Mesenchymal stem cell (in vitro differentiated cells and primary cell): ENCODE data around the gene FAM24B. TPM values are rescaled to one million over a fixed set of nuclear protein-coding genes. Genes with fewer than 3 reads are reported as not detected.

Experiments
- DNase-seq: peaks from one replicate; pipeline ENCODE4 v3.0.0-alpha.2; 2013
- H2AFZ ChIP-seq: one replicate; pipeline ENCODE4 v1.6.1; 2013; ENCODE audit warnings: low read depth, mild to moderate bottlenecking, control low read depth, inconsistent platforms, low read length, moderate library complexity
- H2AK5ac ChIP-seq: 2 replicates; pipeline ENCODE4 v1.6.1; 2013; ENCODE audit warnings: low read length, moderate library complexity, mild to moderate bottlenecking, inconsistent platforms; ENCODE audit not compliant: severe bottlenecking
- H2BK120ac ChIP-seq: one replicate; pipeline ENCODE4 v1.6.1; 2013; ENCODE audit warnings: low read depth, mild to moderate bottlenecking, inconsistent platforms, low read length, moderate library complexity
- H2BK12ac ChIP-seq, 2 experiments: one replicate each; pipeline ENCODE4 v1.6.1; 2013; ENCODE audit warnings: inconsistent platforms in 2 of 2, low read length in 2 of 2, mild to moderate bottlenecking in 2 of 2, moderate library complexity in 2 of 2, control low read depth in 1 of 2
- H2BK15ac ChIP-seq: one replicate; pipeline ENCODE4 v1.6.1; 2013; ENCODE audit warnings: mild to moderate bottlenecking, low read depth, inconsistent platforms; ENCODE audit not compliant: poor library complexity, severe bottlenecking
- H2BK5ac ChIP-seq: 2 replicates; pipeline ENCODE4 v1.6.1; 2013; ENCODE audit warnings: low read depth, mild to moderate bottlenecking, low read length, control low read depth, inconsistent platforms; ENCODE audit not compliant: poor library complexity, severe bottlenecking
- H3K14ac ChIP-seq, 2 experiments: one replicate each; pipeline ENCODE4 v1.6.1; 2013; ENCODE audit warnings: inconsistent platforms in 2 of 2, low read length in 2 of 2, control low read depth in 1 of 2, mild to moderate bottlenecking in 1 of 2, moderate library complexity in 1 of 2
- H3K18ac ChIP-seq, 2 experiments: one replicate each; pipeline ENCODE4 v1.6.1; 2013; ENCODE audit warnings: inconsistent platforms in 2 of 2, low read length in 2 of 2, control low read depth in 1 of 2, low read depth in 1 of 2, mild to moderate bottlenecking in 1 of 2
- H3K23ac ChIP-seq, 2 experiments: one replicate each; pipeline ENCODE4 v1.6.1; 2013; ENCODE audit warnings: inconsistent platforms in 2 of 2, low read length in 2 of 2, mild to moderate bottlenecking in 2 of 2, moderate library complexity in 2 of 2, control low read depth in 1 of 2
- H3K27ac ChIP-seq: 2 replicates; pipeline ENCODE4 v1.5.1; 2013; ENCODE audit warnings: mild to moderate bottlenecking, moderate library complexity, low read length, control low read depth, inconsistent platforms; ENCODE audit not compliant: poor library complexity, severe bottlenecking
- H3K27me3 ChIP-seq, 2 experiments: 2 replicates each; pipeline versions ENCODE4 v1.6.1 to v1.7.0; 2013; ENCODE audit warnings: low read length in 2 of 2, mild to moderate bottlenecking in 2 of 2, moderate library complexity in 2 of 2, control low read depth in 1 of 2, inconsistent platforms in 1 of 2; ENCODE audit not compliant: control insufficient read depth in 1 of 2, insufficient read depth in 1 of 2
- H3K36me3 ChIP-seq, 2 experiments: 2 replicates each; pipeline versions ENCODE4 v1.6.1 to v1.7.0; 2013; ENCODE audit warnings: low read length in 2 of 2, control low read depth in 1 of 2, inconsistent platforms in 1 of 2, low read depth in 1 of 2, mild to moderate bottlenecking in 1 of 2; ENCODE audit not compliant: insufficient read depth in 2 of 2, control insufficient read depth in 1 of 2
- H3K4ac ChIP-seq, 2 experiments: one replicate each; pipeline ENCODE4 v1.6.1; 2013; ENCODE audit warnings: inconsistent platforms in 2 of 2, low read length in 2 of 2, mild to moderate bottlenecking in 2 of 2, moderate library complexity in 2 of 2, control low read depth in 1 of 2, low read depth in 1 of 2
- H3K4me1 ChIP-seq: 2 replicates; pipeline ENCODE4 v1.6.1; 2013; ENCODE audit warnings: low read depth, low read length, control low read depth; ENCODE audit not compliant: control insufficient read depth, insufficient read depth
- H3K4me2 ChIP-seq: 2 replicates; pipeline ENCODE4 v1.6.1; 2013; ENCODE audit warnings: low read length, mild to moderate bottlenecking, inconsistent platforms; ENCODE audit not compliant: poor library complexity, severe bottlenecking
- H3K4me3 ChIP-seq, 2 experiments: 2 replicates each; pipeline versions ENCODE4 v1.5.1 to v1.7.0; 2013; ENCODE audit warnings: low read length in 2 of 2, mild to moderate bottlenecking in 2 of 2, control low read depth in 1 of 2, low read depth in 1 of 2; ENCODE audit not compliant: insufficient read depth in 1 of 2
- H3K79me1 ChIP-seq: replicated peaks from 2 replicates; pipeline ENCODE4 v1.6.1; 2013; ENCODE audit warnings: mild to moderate bottlenecking, control low read depth, low read length, inconsistent platforms; ENCODE audit not compliant: poor library complexity, severe bottlenecking
- H3K9ac ChIP-seq: 2 replicates; pipeline ENCODE4 v1.7.0; 2013; ENCODE audit warnings: mild to moderate bottlenecking, low read length, moderate library complexity
- H3K9me3 ChIP-seq: 2 replicates; pipeline ENCODE4 v1.7.0; 2013; ENCODE audit warnings: mild to moderate bottlenecking, low read length; ENCODE audit not compliant: control insufficient read depth
- H4K8ac ChIP-seq: one replicate; pipeline ENCODE4 v1.6.1; 2013; ENCODE audit warnings: inconsistent platforms, mild to moderate bottlenecking, low read length, moderate library complexity
- H4K91ac ChIP-seq: one replicate; pipeline ENCODE4 v1.6.1; 2013; ENCODE audit warnings: mild to moderate bottlenecking, low read length, inconsistent platforms
- WGBS: methylation state at CpG from one replicate; pipeline ENCODE4 v1.1.7; 2013; ENCODE audit warnings: mixed read lengths; 5-methylcytosine and 5-hydroxymethylcytosine counted together
- polyA plus RNA-seq, 2 experiments: library from polyadenylated mRNA; stranded (reverse); fragments of 200-250 nt; gene quantifications; one replicate each; pipeline ENCODE4 v1.2.3, GENCODE V29; 2013

The FAM24B gene
- 0.10 TPM for polyA plus RNA-seq (2013, experiment 1 of 2)
- 0.12 TPM for polyA plus RNA-seq (2013, experiment 2 of 2)

DNA sequence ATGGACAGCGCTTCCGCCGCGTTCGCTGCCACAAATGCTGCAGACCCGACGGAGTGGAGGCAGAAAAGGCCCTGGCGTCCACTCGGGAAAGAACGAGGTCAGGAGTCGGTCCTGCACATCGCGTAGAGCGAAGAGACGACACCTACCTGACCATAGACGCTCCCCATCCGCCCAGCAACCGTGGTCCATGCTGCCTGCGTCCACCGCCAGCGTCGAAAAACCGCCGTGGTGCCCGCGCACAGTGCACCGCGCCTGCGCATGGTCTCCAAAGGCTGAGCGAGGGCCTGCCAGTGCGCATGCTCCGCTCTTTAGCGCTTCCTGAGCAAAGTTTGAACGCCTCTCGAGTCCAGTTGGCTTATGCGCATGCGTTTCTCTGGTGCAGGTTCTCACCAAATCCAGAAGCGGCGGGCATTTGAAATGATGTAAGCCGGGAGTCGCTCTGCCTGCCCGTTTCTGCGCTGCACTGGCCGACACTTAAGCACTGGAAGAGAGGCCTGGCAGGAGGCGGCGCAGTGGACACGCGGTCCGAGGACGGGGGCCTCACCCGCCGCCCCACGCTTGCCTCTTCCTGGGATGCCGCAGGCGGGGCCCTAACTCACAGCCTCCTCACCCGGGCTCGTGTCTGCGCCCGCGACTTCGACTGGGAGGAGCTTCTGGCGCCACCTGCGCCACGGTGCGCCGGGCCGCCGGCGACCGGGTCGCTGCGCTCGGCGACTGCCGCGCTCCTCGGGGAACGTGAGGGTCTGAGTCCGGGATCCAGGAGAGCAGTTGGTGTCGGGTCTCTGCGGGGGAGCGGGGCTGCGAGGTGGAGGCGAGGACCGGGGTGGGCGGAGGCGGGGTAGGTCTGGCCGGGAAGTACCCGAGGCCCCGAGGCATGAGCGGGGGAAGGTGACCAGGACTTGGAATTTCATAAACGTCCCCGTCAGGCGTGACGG is at the start of gene FAM24B:
Gene FAM24B (minus strand): TSS at position 243 of the 935 bp plus-strand sequence. CDS start 29,066 bp downstream, outside the sequence.
- no peak within 1 kb of the TSS for H4K91ac ChIP-seq
- no peak within 1 kb of the TSS for H3K14ac ChIP-seq
- H3K27me3 ChIP-seq = peaks cover 0 to 9% of the 10 kb centered on the region in 2 experiments
- H2BK12ac ChIP-seq = no peak within 1 kb of the TSS
- no peak within 1 kb of the TSS for H3K4me2 ChIP-seq
- H3K27ac ChIP-seq = no peak within 1 kb of the TSS
- H4K8ac ChIP-seq = no peak within 1 kb of the TSS
- no peak within 1 kb of the TSS for H3K18ac ChIP-seq
- H2BK120ac ChIP-seq = no peak within 1 kb of the TSS
- no peak within 1 kb of the TSS for H2AFZ ChIP-seq
- no peaks in the 10 kb centered on the region for H3K9me3 ChIP-seq
- H3K36me3 ChIP-seq = no peaks in the 10 kb centered on the region
- H3K79me1 ChIP-seq = no peaks in the 10 kb centered on the region
- H3K4me3 ChIP-seq = peak within 1 kb of the TSS in 1 of 2 experiments; percentile 90
- no peak within 1 kb of the TSS for H2AK5ac ChIP-seq
- WGBS = 74% methylated on average over 91 of the region's 95 CpGs
- H3K4me1 ChIP-seq = no peaks in the 10 kb centered on the region
- H3K23ac ChIP-seq = no peak within 1 kb of the TSS
- H3K9ac ChIP-seq = peak within 1 kb of the TSS; percentile 86
- no peak for DNase-seq
- no peak within 1 kb of the TSS for H2BK15ac ChIP-seq
- no peak within 1 kb of the TSS for H2BK5ac ChIP-seq
- no peak within 1 kb of the TSS for H3K4ac ChIP-seq

- Histone ChIP-seq H3K14ac (no peak overlapping the region), H2BK15ac (no peak overlapping the region), H3K9ac (no peak overlapping the region), H4K91ac (no peak overlapping the region), H3K4me2 (no peak overlapping the region), H3K79me1 (no peaks in the 10 kb centered on the region), H3K27me3 (no peaks in the 10 kb centered on the region), H3K9me3 (no peaks in the 10 kb centered on the region), H2BK120ac (no peak overlapping the region), H3K18ac (no peak overlapping the region), H2BK12ac (no peak overlapping the region), H3K36me3 (no peaks in the 10 kb centered on the region), H3K27ac (no peak overlapping the region), H2BK5ac (no peak overlapping the region), H3K4me3 (no peak overlapping the region), H3K4me1 (no peaks in the 10 kb centered on the region), H4K8ac (no peak overlapping the region), H3K23ac (no peak overlapping the region), H3K4ac (no peak overlapping the region), H2AK5ac (no peak overlapping the region), H2AFZ (no peak overlapping the region)
- 100% methylated on average over 1 of the region's 2 CpGs for WGBS
- DNase-seq = no peak
Measured at GRCh38 chr10:122915700-122916099, 36.3 kb upstream of the FAM24B start.

DNA sequence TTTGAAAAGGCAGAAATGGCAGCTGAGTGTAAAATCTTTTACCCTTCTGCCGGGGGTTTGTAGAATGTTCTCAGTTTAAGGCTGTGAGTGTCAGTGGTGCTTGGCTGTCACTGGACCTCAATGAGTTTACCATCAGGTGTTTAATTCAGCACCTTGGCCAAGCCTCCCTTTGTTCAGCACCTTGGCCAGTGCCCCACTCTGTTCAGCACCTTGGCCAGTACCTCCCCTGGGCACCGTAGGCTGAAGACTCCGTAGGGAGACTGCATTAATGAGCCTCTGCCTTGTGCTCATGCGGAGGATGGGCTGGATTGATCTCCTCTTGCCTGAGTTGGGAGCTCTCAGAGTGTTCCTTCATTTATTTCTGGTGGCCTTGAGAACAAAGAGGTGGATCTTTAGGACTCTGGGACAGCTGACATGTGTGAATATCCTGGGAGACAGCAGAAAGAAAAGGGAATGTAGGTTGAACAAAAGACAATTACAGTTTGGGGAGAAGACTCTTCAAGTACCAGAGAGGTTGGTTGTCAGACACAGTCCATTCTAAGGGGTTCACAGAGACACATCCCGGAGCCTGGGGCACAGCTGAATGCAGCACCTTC is 32.6 kb upstream of the FAM24B start:
- H3K4me3 ChIP-seq = no peak overlapping the region
- H3K4me2 ChIP-seq = no peak overlapping the region
- no peak overlapping the region for H2BK12ac ChIP-seq
- H3K27ac ChIP-seq = no peak overlapping the region
- H4K91ac ChIP-seq = no peak overlapping the region
- H4K8ac ChIP-seq = no peak overlapping the region
- H3K18ac ChIP-seq = no peak overlapping the region
- no peak overlapping the region for H2BK15ac ChIP-seq
- H3K23ac ChIP-seq = no peak overlapping the region
- no peak overlapping the region for H2AK5ac ChIP-seq
- no peak overlapping the region for H2BK5ac ChIP-seq
- no peak overlapping the region for H3K4ac ChIP-seq
- H3K4me1 ChIP-seq = no peaks in the 10 kb centered on the region
- no peak overlapping the region for H3K14ac ChIP-seq
- H3K27me3 ChIP-seq = no peaks in the 10 kb centered on the region
- no peak overlapping the region for H2BK120ac ChIP-seq
- DNase-seq = peak; percentile 41
- H3K9ac ChIP-seq = no peak overlapping the region
- H3K79me1 ChIP-seq = no peaks in the 10 kb centered on the region
- H3K36me3 ChIP-seq = no peaks in the 10 kb centered on the region
- H2AFZ ChIP-seq = no peak overlapping the region
- H3K9me3 ChIP-seq = no peaks in the 10 kb centered on the region
- 30% methylated on average over 5 of the region's 5 CpGs for WGBS

- DNase-seq = no peak
- H3K4ac ChIP-seq = no peak within 1 kb of the TSS
- no peak within 1 kb of the TSS for H3K23ac ChIP-seq
- no peak within 1 kb of the TSS for H4K91ac ChIP-seq
- H3K4me3 ChIP-seq = no peak within 1 kb of the TSS
- H3K9me3 ChIP-seq = no peaks in the 10 kb centered on the region
- H2BK5ac ChIP-seq = no peak within 1 kb of the TSS
- no peak within 1 kb of the TSS for H3K27ac ChIP-seq
- no peak within 1 kb of the TSS for H4K8ac ChIP-seq
- H3K14ac ChIP-seq = no peak within 1 kb of the TSS
- no peaks in the 10 kb centered on the region for H3K4me1 ChIP-seq
- no peaks in the 10 kb centered on the region for H3K27me3 ChIP-seq
- H2BK15ac ChIP-seq = no peak within 1 kb of the TSS
- no peak within 1 kb of the TSS for H2AFZ ChIP-seq
- no peak within 1 kb of the TSS for H3K9ac ChIP-seq
- no peak within 1 kb of the TSS for H3K4me2 ChIP-seq
- no peak within 1 kb of the TSS for H2BK120ac ChIP-seq
- H3K18ac ChIP-seq = no peak within 1 kb of the TSS
- H2AK5ac ChIP-seq = no peak within 1 kb of the TSS
- H2BK12ac ChIP-seq = no peak within 1 kb of the TSS
- 74% methylated on average over 1 of the region's 1 CpG for WGBS
- no peaks in the 10 kb centered on the region for H3K36me3 ChIP-seq
- no peaks in the 10 kb centered on the region for H3K79me1 ChIP-seq
Measured at GRCh38 chr10:122910310-122910709, 30.9 kb upstream of the FAM24B start, which contains the start of gene FAM24A. TSS of gene FAM24A (plus strand) at chr10:122910610. CDS start at chr10:122911635, 1,025 bp downstream.
